ENCODE results near the gene AHNAK2.
"Not testable (repeated sequence)": the region's sequence is repeated elsewhere in the genome, so short reads cannot be mapped to it uniquely, and the experiment has no call there.

GRCh38 chr14:105027718-105028117, 49.5 kb upstream of the AHNAK2 start:
- TF ChIP-seq, protein P1, sequence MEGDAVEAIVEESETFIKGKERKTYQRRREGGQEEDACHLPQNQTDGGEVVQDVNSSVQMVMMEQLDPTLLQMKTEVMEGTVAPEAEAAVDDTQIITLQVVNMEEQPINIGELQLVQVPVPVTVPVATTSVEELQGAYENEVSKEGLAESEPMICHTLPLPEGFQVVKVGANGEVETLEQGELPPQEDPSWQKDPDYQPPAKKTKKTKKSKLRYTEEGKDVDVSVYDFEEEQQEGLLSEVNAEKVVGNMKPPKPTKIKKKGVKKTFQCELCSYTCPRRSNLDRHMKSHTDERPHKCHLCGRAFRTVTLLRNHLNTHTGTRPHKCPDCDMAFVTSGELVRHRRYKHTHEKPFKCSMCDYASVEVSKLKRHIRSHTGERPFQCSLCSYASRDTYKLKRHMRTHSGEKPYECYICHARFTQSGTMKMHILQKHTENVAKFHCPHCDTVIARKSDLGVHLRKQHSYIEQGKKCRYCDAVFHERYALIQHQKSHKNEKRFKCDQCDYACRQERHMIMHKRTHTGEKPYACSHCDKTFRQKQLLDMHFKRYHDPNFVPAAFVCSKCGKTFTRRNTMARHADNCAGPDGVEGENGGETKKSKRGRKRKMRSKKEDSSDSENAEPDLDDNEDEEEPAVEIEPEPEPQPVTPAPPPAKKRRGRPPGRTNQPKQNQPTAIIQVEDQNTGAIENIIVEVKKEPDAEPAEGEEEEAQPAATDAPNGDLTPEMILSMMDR (IDR thresholded peaks at IDR 0.05; ENCODE audit: low read depth, low read length, poor library complexity, severe bottlenecking) = not testable (repeated sequence)
- not testable (repeated sequence) for TF ChIP-seq EZH2phosphoT487 (IDR thresholded peaks at IDR 0.05; ENCODE audit: borderline replicate concordance, low read length)

Data from DOHH2 (cell line).